Gastrocnemius medialis (tissue), 4 donors: Measurements from ENCODE around the gene JMJD1C. TPM values are rescaled to one million over a fixed set of nuclear protein-coding genes. Genes with fewer than 3 reads are reported as not detected.
"Not testable (repeated sequence)": the region's sequence is repeated elsewhere in the genome, so short reads cannot be mapped to it uniquely, and the experiment has no call there.

Experiments
- ATAC-seq, 2 donors: fragments of 150-250 bp; one replicate each; pipeline ENCODE4 v1.9.1; 2016
- DNase-seq, 2 donors: peaks; one replicate each; pipeline ENCODE4 v3.0.0-alpha.2; 2019
- H3K27ac ChIP-seq, 4 donors: fragments of 200-600 bp; sonication (generic); 1 replicate in 1 of 4; 2 replicates in 3 of 4; pipeline ENCODE4 v1.5.1; 2016 to 2018; ENCODE audit warnings: mild to moderate bottlenecking in 2 of 4, moderate library complexity in 1 of 4
- H3K27me3 ChIP-seq, 3 donors: fragments of 200-600 bp; sonication (generic) in 2 of 3; 1 replicate in 1 of 3; 2 replicates in 2 of 3; pipeline versions ENCODE4 v1.5.1 to v1.6.0; 2016 to 2019; ENCODE audit warnings: mild to moderate bottlenecking in 1 of 3, moderate library complexity in 1 of 3
- H3K36me3 ChIP-seq, 2 donors: fragments of 200-600 bp; sonication (generic) in 1 of 2; one replicate each; pipeline ENCODE4 v1.5.1; 2017 to 2018
- H3K4me1 ChIP-seq, 2 donors: fragments of 200-600 bp; sonication (generic) in 1 of 2; one replicate each; pipeline ENCODE4 v1.5.1; 2016 to 2017; ENCODE audit warnings: mild to moderate bottlenecking in 2 of 2
- H3K4me3 ChIP-seq, 4 donors: fragments of 200-600 bp; sonication (generic) in 3 of 4; 1 replicate in 1 of 4; 2 replicates in 3 of 4; pipeline ENCODE4 v1.5.1; 2016 to 2019; ENCODE audit warnings: mild to moderate bottlenecking in 2 of 4
- H3K9me3 ChIP-seq, 3 donors: fragments of 200-600 bp; sonication (generic) in 2 of 3; 1 replicate in 1 of 3; 2 replicates in 2 of 3; pipeline ENCODE4 v1.5.1; 2016 to 2019
- POLR2A ChIP-seq, 2 donors: fragments of 450-650 bp; IDR thresholded peaks; one replicate each; pipeline ENCODE4 v1.6.1; 2017; ENCODE audit warnings: antibody characterized with exemption in 2 of 2, mild to moderate bottlenecking in 2 of 2, moderate library complexity in 2 of 2
- in situ Hi-C, 4 donors: fragments of 200-750 bp; cut with MboI; loops; one replicate each; pipeline versions ENCODE4 v1.15.0 to v1.8.0; 2017; ENCODE audit warnings: low sequenced_read_pairs in 4 of 4
- intact Hi-C: fragments of 100-400 bp; cut with DNase I; formaldehyde crosslinking; loops from one replicate; pipeline ENCODE4 v1.15.1; 2023; ENCODE audit warnings: low total_unique reads
- total RNA-seq, 4 donors: library from RNA; depleted of rRNA; stranded (reverse); fragments of >200 nt; gene quantifications; one replicate each; pipeline versions ENCODE4 v1.1.0 to v1.2.3, GENCODE V29; 2016
- TF ChIP-seq, protein P1 (sequence below), 5 experiments: fragments of 450-650 bp in 3 of 5; fragments of 200-600 bp in 2 of 5; sonication (generic) in 2 of 5; IDR thresholded peaks in 4 of 5; conservative IDR thresholded peaks in 1 of 5; 1 replicate in 4 of 5; 2 replicates in 1 of 5; pipeline ENCODE4 v1.5.1; 2016 to 2019; ENCODE audit warnings: antibody characterized with exemption in 5 of 5, mild to moderate bottlenecking in 3 of 5, moderate library complexity in 3 of 5

Gene JMJD1C
- total RNA-seq, 4 donors from 2014 or later = 22.5 to 74.1 (median 46.9) TPM

DNA sequence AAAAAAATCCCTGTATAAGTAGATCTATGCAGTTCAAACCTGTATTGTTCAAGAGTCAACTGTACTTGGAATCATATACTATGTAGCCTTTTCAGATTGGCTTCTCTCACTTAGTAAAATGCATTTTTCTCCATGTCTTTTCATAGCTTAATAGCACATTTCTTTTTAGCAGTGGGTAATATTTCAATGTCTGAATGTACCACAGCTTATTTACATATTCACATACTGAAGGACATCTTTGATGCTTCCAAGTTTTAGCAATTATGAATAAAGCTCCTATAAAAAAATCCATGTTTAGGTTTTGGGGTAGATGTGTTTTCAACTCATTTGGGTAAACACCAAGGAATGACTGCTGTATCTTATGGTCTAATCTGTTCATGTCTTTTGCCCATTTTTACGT is 177.6 kb downstream of the JMJD1C start:
- Histone ChIP-seq H3K27me3 (no peaks in the 10 kb centered on the region), H3K9me3 (no peaks in the 10 kb centered on the region), H3K4me3 (no peak overlapping the region), H3K4me1 (no peaks in the 10 kb centered on the region), H3K36me3 (no peaks in the 10 kb centered on the region), H3K27ac (no peak overlapping the region)
- in situ Hi-C loops = no loop called here
- TF ChIP-seq, protein P1, sequence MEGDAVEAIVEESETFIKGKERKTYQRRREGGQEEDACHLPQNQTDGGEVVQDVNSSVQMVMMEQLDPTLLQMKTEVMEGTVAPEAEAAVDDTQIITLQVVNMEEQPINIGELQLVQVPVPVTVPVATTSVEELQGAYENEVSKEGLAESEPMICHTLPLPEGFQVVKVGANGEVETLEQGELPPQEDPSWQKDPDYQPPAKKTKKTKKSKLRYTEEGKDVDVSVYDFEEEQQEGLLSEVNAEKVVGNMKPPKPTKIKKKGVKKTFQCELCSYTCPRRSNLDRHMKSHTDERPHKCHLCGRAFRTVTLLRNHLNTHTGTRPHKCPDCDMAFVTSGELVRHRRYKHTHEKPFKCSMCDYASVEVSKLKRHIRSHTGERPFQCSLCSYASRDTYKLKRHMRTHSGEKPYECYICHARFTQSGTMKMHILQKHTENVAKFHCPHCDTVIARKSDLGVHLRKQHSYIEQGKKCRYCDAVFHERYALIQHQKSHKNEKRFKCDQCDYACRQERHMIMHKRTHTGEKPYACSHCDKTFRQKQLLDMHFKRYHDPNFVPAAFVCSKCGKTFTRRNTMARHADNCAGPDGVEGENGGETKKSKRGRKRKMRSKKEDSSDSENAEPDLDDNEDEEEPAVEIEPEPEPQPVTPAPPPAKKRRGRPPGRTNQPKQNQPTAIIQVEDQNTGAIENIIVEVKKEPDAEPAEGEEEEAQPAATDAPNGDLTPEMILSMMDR (IDR thresholded peaks at IDR 0.05 in 4 of 5, conservative IDR thresholded peaks at IDR 0.05 in 1 of 5) = no peak
- TF ChIP-seq POLR2A (IDR thresholded peaks at IDR 0.05) = no peak
- DNase-seq = no peak
- no peak for ATAC-seq
- intact Hi-C loops = no loop called here

DNA sequence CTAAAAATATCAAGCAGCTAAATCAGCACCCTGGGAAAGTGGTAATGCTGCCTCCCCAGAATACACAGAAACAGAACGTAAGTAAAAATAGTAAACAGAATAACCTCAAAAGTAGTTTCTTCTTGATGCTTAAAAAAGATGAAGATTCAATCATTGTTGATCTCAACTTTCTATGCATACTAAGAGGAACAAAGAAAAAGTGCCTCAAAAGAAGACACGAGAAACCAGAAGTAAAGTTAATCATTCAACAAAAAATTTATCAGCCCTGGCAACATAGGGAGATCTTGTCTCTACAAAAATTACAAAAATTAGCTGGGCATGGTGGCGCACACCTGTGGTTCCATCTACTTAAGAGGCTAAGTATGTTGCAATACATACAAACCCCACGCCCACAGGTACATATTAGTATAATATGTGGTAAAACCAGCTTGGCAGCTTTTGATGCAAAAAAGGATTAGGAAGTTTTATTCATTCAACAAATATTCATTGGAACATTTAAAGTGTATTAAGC is 179.0 kb downstream of the JMJD1C start:
- Histone ChIP-seq H3K27ac (no peak overlapping the region), H3K9me3 (no peaks in the 10 kb centered on the region), H3K27me3 (no peaks in the 10 kb centered on the region), H3K36me3 (no peaks in the 10 kb centered on the region), H3K4me3 (no peak overlapping the region), H3K4me1 (no peaks in the 10 kb centered on the region)
- TF ChIP-seq, protein P1 (IDR thresholded peaks at IDR 0.05 in 4 of 5, conservative IDR thresholded peaks at IDR 0.05 in 1 of 5) = no peak
- no peak for TF ChIP-seq POLR2A (IDR thresholded peaks at IDR 0.05)
- in situ Hi-C loops = no loop called here
- intact Hi-C loops = no loop called here
- ATAC-seq = no peak
- no peak for DNase-seq

DNA sequence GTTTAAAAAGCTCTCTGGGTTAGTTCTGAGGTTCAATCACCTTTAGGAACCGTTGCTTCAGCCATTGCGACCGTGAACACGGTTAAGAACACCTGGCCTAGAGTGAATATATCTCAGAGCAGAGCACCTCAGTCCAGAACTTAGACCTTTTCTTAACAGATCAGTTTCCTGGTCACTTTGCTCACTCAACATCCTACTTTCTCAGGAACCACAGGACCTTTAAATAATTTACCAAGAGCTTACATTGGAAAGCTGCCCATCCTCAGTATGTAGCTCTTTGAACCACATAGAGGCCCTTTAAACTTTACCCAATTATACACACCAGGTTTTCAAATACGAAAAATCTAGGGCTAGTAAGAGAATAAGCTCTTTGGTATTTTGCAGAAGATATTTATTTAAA is 179.4 kb downstream of the JMJD1C start:
- H3K4me1 ChIP-seq = no peaks in the 10 kb centered on the region
- no peak overlapping the region for H3K27ac ChIP-seq
- H3K36me3 ChIP-seq = no peaks in the 10 kb centered on the region
- intact Hi-C loops (no loop called here), in situ Hi-C loops (no loop called here)
- H3K9me3 ChIP-seq = no peaks in the 10 kb centered on the region
- H3K27me3 ChIP-seq = no peaks in the 10 kb centered on the region
- TF ChIP-seq, protein P1 (IDR thresholded peaks at IDR 0.05 in 4 of 5, conservative IDR thresholded peaks at IDR 0.05 in 1 of 5) = no peak
- DNase-seq (no peak), ATAC-seq (no peak)
- H3K4me3 ChIP-seq = no peak overlapping the region

DNA sequence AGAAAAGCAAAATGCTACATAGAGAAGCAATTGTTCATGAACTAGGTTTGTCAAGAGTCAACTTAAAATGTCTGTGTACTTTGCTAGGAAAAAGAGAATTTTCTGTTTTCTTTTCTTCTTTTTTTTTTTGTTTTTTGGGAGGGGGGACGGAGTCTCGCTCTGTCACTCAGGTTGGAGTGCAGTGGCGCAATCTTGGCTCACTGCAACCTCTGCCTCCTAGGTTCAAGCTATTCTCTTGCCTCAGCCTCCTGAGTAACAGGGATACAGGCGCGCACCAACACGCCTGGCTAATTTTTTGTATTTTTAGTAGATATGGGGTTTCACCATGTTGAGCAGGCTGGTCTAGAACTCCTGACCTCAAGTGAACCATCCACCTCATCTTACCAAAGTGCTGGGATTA is 181.9 kb downstream of the JMJD1C start:
- in situ Hi-C loops, intact Hi-C loops, H3K4me3 ChIP-seq, H3K27me3 ChIP-seq, H3K36me3 ChIP-seq, H3K4me1 ChIP-seq, DNase-seq, H3K27ac ChIP-seq, ATAC-seq, H3K9me3 ChIP-seq: not testable (repeated sequence)

DNA sequence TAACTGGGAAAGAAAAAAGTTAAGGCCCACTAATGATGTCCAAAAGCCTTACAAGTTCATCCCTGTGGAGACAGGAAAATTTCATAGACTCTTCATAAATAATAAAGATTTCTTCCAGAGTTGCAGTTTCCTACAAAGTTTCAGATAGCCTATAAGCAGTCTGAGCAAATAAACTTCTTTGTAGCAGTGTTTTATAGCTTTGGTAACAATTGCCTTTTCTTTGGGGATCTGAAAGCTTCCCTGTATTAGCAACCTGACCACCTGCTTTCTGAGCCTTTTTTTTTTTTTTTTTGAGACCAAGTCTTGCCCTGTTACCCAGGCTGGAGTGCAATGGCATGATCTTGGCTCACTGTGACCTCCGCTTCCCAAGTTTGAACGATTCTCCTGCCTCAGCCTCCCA is 182.7 kb downstream of the JMJD1C start:
- no peak for DNase-seq
- H3K4me3 ChIP-seq = no peak overlapping the region
- in situ Hi-C loops (no loop called here), intact Hi-C loops (no loop called here)
- no peaks in the 10 kb centered on the region for H3K9me3 ChIP-seq
- ATAC-seq = no peak
- no peak overlapping the region for H3K27ac ChIP-seq
- TF ChIP-seq POLR2A (IDR thresholded peaks at IDR 0.05) = no peak
- TF ChIP-seq, protein P1 (IDR thresholded peaks at IDR 0.05 in 4 of 5, conservative IDR thresholded peaks at IDR 0.05 in 1 of 5) = no peak
- H3K4me1 ChIP-seq = no peaks in the 10 kb centered on the region
- no peaks in the 10 kb centered on the region for H3K27me3 ChIP-seq
- H3K36me3 ChIP-seq = no peaks in the 10 kb centered on the region
